Transverse colon (tissue), 4 donors: ENCODE data around the gene AK2.

Source experiments
- CTCF ChIP-seq, 5 experiments: fragments of 200-600 bp in 3 of 5; fragments of 450-650 bp in 2 of 5; sonication (generic) in 3 of 5; IDR thresholded peaks; 1 replicate in 2 of 5; 2 replicates in 3 of 5; pipeline ENCODE4 v1.5.1; 2016 to 2017; ENCODE audit warnings: antibody characterized with exemption in 5 of 5, inconsistent platforms in 3 of 5, mild to moderate bottlenecking in 2 of 5, moderate library complexity in 1 of 5
- EP300 ChIP-seq: sonication (generic); formaldehyde crosslinking; IDR thresholded peaks from one replicate; pipeline ENCODE4 v1.6.1; 2017; ENCODE audit warnings: antibody characterized with exemption, low read depth
- POLR2A ChIP-seq: fragments of 450-650 bp; IDR thresholded peaks from one replicate; pipeline ENCODE4 v1.6.1; 2016; ENCODE audit warnings: antibody characterized with exemption, mild to moderate bottlenecking, moderate library complexity
- POLR2AphosphoS5 ChIP-seq, 3 donors: sonication (generic); formaldehyde crosslinking; IDR thresholded peaks; one replicate each; pipeline ENCODE4 v1.6.1; 2016; ENCODE audit warnings: antibody characterized with exemption in 3 of 3

DNA sequence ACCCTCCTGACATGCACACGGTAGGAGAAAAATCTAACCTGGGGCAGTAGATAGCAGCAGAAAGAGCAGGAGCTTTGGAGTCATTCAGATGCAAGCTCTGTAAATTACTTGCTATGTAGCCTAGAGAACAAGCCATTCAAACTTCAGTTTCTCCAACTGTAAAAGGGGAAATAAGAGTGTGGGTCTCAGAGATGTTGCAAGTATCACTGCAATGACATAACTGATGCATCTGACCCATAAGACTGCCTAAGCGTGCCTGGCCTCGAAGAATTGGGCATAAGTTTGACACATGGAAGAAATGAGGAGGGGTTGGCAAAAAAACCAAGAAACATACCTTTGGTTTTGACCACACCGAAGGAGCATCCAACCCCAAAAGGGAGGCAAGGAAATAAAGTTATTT is 5.2 kb downstream of the AK2 start:
- no peak for TF ChIP-seq POLR2A
- no peak for TF ChIP-seq EP300
- TF ChIP-seq CTCF (IDR thresholded peaks at IDR 0.05): no peak
- TF ChIP-seq POLR2AphosphoS5 (IDR thresholded peaks at IDR 0.05): no peak
